Central memory CD4-positive, alpha-beta T cell (primary cell): ENCODE measurements around the gene MAMDC2.

Source experiments
- DNase-seq: peaks from one replicate; pipeline ENCODE4 v3.0.0; 2022
- total RNA-seq, 3 experiments: gene quantifications; one replicate each; lab custom pipeline; 2026; lab: John Stamatoyannopoulos, UW

The MAMDC2 gene, protein sequence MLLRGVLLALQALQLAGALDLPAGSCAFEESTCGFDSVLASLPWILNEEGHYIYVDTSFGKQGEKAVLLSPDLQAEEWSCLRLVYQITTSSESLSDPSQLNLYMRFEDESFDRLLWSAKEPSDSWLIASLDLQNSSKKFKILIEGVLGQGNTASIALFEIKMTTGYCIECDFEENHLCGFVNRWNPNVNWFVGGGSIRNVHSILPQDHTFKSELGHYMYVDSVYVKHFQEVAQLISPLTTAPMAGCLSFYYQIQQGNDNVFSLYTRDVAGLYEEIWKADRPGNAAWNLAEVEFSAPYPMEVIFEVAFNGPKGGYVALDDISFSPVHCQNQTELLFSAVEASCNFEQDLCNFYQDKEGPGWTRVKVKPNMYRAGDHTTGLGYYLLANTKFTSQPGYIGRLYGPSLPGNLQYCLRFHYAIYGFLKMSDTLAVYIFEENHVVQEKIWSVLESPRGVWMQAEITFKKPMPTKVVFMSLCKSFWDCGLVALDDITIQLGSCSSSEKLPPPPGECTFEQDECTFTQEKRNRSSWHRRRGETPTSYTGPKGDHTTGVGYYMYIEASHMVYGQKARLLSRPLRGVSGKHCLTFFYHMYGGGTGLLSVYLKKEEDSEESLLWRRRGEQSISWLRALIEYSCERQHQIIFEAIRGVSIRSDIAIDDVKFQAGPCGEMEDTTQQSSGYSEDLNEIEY
- total RNA-seq = 0 reads per million in 3 experiments

DNA sequence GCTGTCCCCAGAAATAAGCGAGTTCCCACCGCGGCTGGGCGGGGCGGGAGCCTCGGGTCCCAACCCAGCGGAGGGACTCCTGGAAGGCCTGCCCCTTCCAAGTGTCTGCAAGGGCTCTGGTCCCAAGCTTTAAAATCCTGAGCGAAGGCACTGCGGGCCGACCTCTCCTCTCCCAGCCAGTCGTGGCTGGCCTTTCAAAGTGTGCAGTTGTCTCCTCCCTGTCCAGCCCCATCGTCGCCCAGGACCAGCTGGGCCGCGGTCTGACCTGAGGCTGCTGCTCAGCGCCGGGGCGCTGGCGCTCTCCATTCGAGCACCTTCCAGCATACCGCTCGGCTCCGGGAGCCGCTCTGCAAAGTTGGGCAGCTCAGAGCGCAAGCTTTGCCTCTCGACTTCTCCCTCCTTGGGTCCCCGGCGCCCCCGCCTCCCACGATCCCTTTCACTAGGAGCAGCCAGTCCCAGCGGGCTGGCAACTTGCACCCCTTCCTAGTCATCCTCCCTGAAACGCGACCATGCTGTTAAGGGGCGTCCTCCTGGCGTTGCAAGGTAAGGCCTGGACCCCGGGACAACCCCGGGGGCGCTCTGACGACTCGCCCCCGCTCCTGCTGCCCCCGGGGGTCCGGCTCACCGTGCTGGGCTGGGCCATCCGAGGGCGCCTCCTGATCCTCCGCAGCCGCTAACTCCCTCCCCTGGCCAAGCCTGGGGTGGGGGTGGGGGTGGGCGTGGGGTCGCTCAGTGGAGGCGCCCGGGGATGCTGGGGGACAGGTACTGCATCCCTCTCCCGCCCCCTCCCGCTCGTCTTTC lies at the start of gene MAMDC2:
MAMDC2 (plus strand) TSS at position 160 of the 801 bp plus-strand sequence; CDS start at position 510, 350 bp downstream.
- no peak for DNase-seq

DNA sequence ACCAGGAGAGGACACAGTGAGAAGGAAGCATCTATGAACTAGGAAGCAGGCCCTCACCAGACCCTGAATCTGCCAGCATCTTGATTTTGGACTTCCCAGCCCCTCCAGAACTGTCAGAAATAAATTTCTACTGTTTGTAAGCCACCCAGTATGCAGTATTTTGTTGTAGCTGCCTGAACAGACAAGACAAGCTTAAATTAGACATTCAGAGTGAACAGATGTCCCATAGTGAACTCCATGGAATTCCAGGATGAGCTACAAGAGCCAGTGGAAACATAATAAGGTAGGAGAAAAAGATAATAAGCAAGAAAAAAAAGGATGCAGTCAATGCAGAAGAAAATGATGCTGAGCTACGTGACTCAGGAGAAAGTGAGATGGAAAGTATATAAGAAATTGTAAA lies 47.8 kb upstream of the MAMDC2 start:
- no peak for DNase-seq

DNA sequence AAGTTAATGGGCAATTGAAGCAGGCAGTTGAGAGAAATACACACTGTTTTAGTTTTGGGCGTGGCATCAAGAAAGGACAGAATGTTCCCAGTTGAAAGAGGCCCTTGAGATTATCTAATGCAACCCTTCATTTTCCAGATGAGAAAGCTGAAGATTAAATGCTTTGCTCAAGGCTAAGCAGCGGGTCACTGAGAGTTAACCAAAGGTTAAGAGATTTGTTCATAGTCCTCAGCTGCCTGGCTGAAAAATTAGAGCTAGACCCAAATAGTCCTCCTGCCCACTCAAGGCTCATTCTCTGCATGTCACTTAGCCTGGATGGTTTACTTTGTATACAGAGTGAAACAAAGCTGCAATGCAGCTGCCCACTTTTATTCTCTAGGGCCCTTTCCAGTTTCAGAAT lies 46.7 kb upstream of the MAMDC2 start:
- no peak for DNase-seq

DNA sequence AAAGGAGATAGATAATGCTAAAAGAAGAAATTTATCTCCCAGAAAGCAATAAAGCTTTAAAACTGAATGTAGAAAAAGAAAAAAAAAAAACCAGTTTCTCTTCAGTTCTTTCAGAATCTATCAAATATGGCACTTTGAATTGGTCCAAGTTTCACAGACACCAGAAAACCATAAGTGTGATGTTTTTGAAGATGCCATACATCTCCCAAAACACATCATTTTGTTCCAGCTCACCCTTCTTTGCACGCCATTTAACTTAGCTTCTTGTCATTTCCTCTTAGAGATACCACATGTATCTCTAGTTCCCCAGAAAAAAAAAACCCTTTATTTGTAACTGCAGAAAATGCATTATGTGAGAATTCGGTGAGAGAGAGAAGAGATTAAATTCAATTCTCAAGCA lies 46.1 kb upstream of the MAMDC2 start:
- no peak for DNase-seq

DNA sequence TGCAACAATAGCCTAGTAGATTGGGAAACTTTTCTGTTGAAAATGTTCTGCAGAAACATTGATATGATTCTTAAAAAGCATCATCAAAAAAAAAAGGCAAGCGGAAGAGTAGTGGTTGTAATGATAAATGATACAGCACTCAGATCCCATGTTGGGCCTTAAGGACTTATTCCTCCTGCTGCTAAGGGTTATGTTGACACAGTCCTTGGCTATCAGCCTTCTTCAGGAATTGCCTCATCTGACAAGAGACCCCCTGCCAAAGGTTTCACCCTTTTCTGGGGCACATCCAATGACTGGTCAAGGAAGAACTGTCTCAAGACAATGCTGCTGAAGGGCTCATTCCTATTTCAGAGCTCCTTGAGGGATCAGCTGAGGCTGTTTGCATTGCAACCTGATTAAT lies 44.3 kb upstream of the MAMDC2 start:
- DNase-seq = no peak

DNA sequence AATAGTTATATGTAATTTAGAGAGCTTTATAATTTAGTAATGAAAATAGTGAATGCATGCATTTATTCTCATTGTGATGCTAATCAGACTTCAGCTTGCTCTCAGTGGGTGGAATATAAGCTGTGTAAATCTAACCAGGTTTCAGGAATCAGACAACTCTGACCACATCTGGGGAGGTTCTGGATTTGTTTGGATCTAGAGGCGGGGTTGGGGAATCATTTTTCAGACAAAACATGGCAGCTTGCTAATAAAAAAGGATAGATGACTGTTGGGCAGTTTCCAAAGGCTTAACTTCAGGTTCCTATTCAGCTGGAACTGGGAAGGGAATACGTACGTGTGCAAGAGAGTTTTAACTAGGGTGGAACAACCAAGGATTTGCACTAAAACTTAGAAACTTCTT lies 43.2 kb upstream of the MAMDC2 start:
- DNase-seq = no peak

- DNase-seq = no peak
These were observed 39.5 kb upstream of the MAMDC2 start for GRCh38 chr9:70003901-70004714.

- DNase-seq = no peak
These were observed 37.3 kb upstream of the MAMDC2 start for GRCh38 chr9:70006306-70006705.

DNA sequence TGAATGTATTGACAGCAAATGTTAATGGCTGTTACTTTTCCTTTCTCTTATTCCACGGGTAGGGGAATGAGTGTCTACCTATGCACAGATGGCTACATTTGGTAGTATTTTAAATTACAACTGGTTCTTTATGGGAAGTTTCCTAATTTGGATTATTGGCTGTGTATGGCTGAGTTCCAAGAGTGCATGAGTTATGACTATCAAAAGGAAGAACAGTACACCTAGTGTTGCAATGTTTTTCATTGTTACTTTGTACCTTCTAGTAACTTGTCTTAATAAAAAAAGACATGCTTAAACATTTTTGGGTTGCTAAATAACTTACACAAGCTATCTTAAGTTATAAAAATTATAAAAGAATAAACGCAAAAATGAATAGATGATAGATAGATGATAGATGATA lies 35.8 kb upstream of the MAMDC2 start:
- no peak for DNase-seq

GRCh38 chr9:70010015-70010414 lies 33.6 kb upstream of the MAMDC2 start:
- no peak for DNase-seq

- DNase-seq = no peak
These were observed 32.3 kb upstream of the MAMDC2 start for GRCh38 chr9:70011366-70011765.

DNA sequence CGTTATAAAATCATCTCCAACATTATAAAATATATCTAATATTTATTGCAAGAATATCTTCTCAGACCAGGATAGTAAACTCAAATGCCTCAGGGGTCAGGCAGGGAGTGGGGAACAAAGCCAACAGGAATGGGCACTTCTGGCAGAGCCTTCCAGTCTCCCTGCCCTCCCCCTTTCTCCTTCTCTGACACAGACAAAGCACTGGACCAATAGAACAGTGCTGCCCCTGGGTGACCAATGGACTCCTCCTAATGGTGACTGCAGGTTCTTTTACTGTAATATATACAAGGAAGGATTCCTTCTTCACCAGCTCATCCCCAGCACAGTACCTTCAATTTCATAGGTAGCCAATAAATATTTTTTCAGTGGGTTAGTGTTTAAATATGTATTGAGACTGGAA lies 31.1 kb upstream of the MAMDC2 start:
- no peak for DNase-seq

GRCh38 chr9:70013598-70014196 lies 30.0 kb upstream of the MAMDC2 start:
- no peak for DNase-seq

GRCh38 chr9:70015099-70015498 lies 28.5 kb upstream of the MAMDC2 start:
- DNase-seq = no peak

DNA sequence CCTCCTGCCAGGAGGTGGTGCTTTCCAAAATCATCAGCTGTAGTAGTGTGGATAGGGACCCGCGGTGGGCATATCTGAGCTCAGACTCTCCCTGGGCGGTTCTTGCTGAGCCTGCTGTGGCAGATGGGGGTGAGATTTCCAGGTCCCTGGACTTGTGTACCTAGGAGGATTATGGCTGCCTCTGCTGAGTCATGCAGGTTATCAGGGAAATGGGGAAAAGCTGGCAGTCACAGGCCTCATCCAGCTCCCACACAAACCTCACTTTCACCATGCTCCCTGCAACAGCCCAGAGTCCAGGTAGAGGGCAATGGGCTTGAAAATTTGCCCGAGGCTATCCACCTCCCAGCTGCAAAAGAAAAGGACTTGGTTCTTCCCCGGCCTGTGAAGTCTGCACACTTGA lies 23.4 kb upstream of the MAMDC2 start:
- no peak for DNase-seq

- no peak for DNase-seq
These were observed 22.6 kb upstream of the MAMDC2 start for GRCh38 chr9:70020991-70021571.

GRCh38 chr9:70028287-70028686 lies 15.4 kb upstream of the MAMDC2 start:
- no peak for DNase-seq

DNA sequence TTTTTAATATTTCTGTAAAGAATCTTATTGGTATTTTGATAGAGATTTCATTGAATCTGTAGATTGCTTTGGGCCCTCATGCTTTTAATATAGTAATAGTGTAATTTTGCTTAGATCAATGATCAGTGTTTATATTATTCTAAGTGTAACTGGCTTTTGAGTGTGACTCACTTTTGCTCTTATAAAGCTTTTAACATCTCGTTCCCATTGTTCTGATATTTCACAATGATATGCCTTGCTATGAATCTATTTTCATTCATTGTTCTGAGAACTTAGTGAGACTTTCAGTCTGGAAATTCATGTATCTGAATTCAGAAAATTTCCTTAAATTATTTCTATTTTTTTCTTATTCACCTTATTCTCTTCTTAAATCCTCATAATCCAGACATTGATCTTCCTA lies 13.5 kb upstream of the MAMDC2 start:
- no peak for DNase-seq

GRCh38 chr9:70031141-70031545 lies 12.5 kb upstream of the MAMDC2 start:
- DNase-seq = no peak

DNA sequence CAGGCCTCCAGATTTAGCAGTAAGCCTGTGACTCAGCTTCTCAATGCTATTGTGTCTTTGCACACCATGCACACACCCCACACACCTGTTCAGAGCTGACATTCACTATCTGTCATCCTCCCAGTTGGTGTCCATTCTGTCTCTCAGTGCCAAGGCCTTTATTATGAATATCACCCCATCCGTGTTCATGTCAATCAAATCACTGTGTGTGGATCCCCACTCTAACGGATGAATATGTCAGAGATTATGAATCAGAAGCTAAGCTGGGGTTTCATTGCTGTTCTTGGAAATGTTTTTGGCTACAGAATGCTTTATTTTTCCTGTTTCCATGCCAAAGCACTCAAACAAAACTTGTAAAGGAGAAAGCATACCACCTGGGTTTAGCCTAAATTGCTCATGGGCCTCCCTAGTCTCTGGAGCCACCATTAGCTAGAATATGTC lies 9.4 kb upstream of the MAMDC2 start:
- no peak for DNase-seq

GRCh38 chr9:70035691-70036090 lies 8.0 kb upstream of the MAMDC2 start:
- no peak for DNase-seq

- no peak for DNase-seq
These were observed 7.0 kb upstream of the MAMDC2 start for GRCh38 chr9:70036641-70037040.
